GM10248 (cell line): ENCODE results near the gene NFKB1.

Experiments
- CTCF ChIA-PET: fragments of 300-600 bp; sonication (Branson Sonifier 250); formaldehyde crosslinking; extraction: SDS; loops from one replicate; lab custom pipeline; 2021; ENCODE audit warnings: antibody characterized with exemption; lab: Yijun Ruan, JAX
- POLR2A ChIA-PET: fragments of 350-650 bp; sonication (Branson Sonifier 250); formaldehyde crosslinking; extraction: SDS; loops from one replicate; lab custom pipeline; 2020; ENCODE audit warnings: antibody characterized with exemption; lab: Yijun Ruan, JAX
- DNase-seq: peaks from one replicate; pipeline ENCODE4 v3.0.0; 2012; ENCODE audit errors: extremely low spot score
- CTCF ChIP-seq: IDR thresholded peaks from 2 replicates; pipeline ENCODE4 v1.5.1; 2012; ENCODE audit warnings: mild to moderate bottlenecking, low read depth; ENCODE audit errors: extremely low read depth, missing control alignments, control extremely low read depth

Gene NFKB1

GRCh38 chr4:102455750-102456149 lies 45.4 kb upstream of the NFKB1 start:
- DNase-seq = no peak
- ChIA-PET POLR2A (no interaction called here), CTCF (interaction anchor here (1.0 to 2.6 kb wide), 3 partner anchors 9 to 25 kb away, joined by 4 to 9 read pairs (median 6); no protein-coding TSS in a partner anchor)
- TF ChIP-seq CTCF = no peak

GRCh38 chr4:102466298-102466697 lies 34.9 kb upstream of the NFKB1 start:
- DNase-seq = no peak
- CTCF ChIA-PET = interaction anchor here (1.3 to 1.6 kb wide), 4 partner anchors 9 to 156 kb away, joined by 3 to 4 read pairs (median 4); no protein-coding TSS in a partner anchor
- TF ChIP-seq CTCF = no peak
- POLR2A ChIA-PET = no interaction called here

GRCh38 chr4:102469806-102470205 lies 31.4 kb upstream of the NFKB1 start:
- ChIA-PET POLR2A (no interaction called here), CTCF (interaction anchor here (1.2 kb wide), 1 partner anchor 37 kb away, joined by 3 read pairs; no protein-coding TSS in a partner anchor)
- TF ChIP-seq CTCF = no peak

GRCh38 chr4:102472441-102473013 lies 28.6 kb upstream of the NFKB1 start:
- POLR2A ChIA-PET = no interaction called here
- no peak for TF ChIP-seq CTCF
- DNase-seq = no peak
- CTCF ChIA-PET = no interaction called here

More at GRCh38 chr4:102469806-102470205, 31.4 kb upstream of the NFKB1 start:
- DNase-seq = no peak

- POLR2A ChIA-PET = no interaction called here
- CTCF ChIA-PET = interaction anchor here (2.0 kb wide), 1 partner anchor 10 kb away, joined by 5 read pairs; no protein-coding TSS in a partner anchor
- DNase-seq = no peak
- no peak for TF ChIP-seq CTCF
Observed at GRCh38 chr4:102473476-102473875, 27.7 kb upstream of the NFKB1 start.

GRCh38 chr4:102474736-102475504 lies 26.2 kb upstream of the NFKB1 start:
- no peak for TF ChIP-seq CTCF
- DNase-seq = no peak
- ChIA-PET POLR2A (no interaction called here), CTCF (interaction anchor here (0.7 to 2.0 kb wide), 6 partner anchors 8 to 617 kb away, joined by 3 to 5 read pairs (median 3); no protein-coding TSS in a partner anchor)
